Progenitor cell of endocrine pancreas (in vitro differentiated cells): Measurements from ENCODE around the gene RNFT2. TPM values are rescaled to one million over a fixed set of nuclear protein-coding genes. Genes with fewer than 3 reads are reported as not detected.

Source experiments
- DNase-seq: peaks from one replicate; pipeline ENCODE4 v3.0.0; 2021; ENCODE audit warnings: low spot score; ENCODE audit not compliant: unreplicated experiment
- H3K27ac Mint-ChIP-seq: 2 replicates; pipeline ENCODE4 v1.8.0; 2021; ENCODE audit warnings: mild to moderate bottlenecking, moderate library complexity, mixed read lengths
- H3K27me3 Mint-ChIP-seq: 2 replicates; pipeline ENCODE4 v1.8.0; 2021; ENCODE audit warnings: mixed read lengths
- H3K36me3 Mint-ChIP-seq: 2 replicates; pipeline ENCODE4 v1.8.0; 2022; ENCODE audit warnings: mixed read lengths; ENCODE audit not compliant: insufficient read depth
- H3K4me1 Mint-ChIP-seq: 2 replicates; pipeline ENCODE4 v1.8.0; 2021; ENCODE audit warnings: low read depth, mixed read lengths
- H3K4me3 Mint-ChIP-seq: 2 replicates; pipeline ENCODE4 v1.8.0; 2021; ENCODE audit warnings: low read depth, mild to moderate bottlenecking, moderate library complexity, mixed read lengths
- H3K9me3 Mint-ChIP-seq: 2 replicates; pipeline ENCODE4 v1.8.0; 2021; ENCODE audit warnings: low read depth, mixed read lengths
- CTCF ChIP-seq: fragments of 200-600 bp; sonication (generic); IDR thresholded peaks from one replicate; pipeline ENCODE4 v1.5.0; 2021; ENCODE audit warnings: antibody characterized with exemption, mild to moderate bottlenecking; ENCODE audit not compliant: unreplicated experiment
- long read RNA-seq: library from polyadenylated mRNA; unstranded; transcript quantifications from one replicate; pipeline ENCODE4 v2.0.0, GENCODE V29; 2020
- total RNA-seq: library from RNA; stranded (reverse); gene quantifications from 2 replicates; pipeline ENCODE4 v1.2.1, GENCODE V29; 2021

Gene RNFT2
- 31.6 and 32.1 TPM in 2 replicates for total RNA-seq
- long read RNA-seq, partial matches to known transcripts: 0 of 3 reads
- long read RNA-seq, other reads (novel, unspliced or antisense): 3 of 3 reads

- Mint-ChIP-seq H3K4me3 (peak within 1 kb of the TSS; percentile 97), H3K27ac (peak within 1 kb of the TSS; percentile 89), H3K36me3 (peaks cover 3% of the 10 kb centered on the region), H3K27me3 (no peaks in the 10 kb centered on the region), H3K4me1 (peaks cover 22% of the 10 kb centered on the region), H3K9me3 (no peaks in the 10 kb centered on the region)
- peak; percentile 99 for DNase-seq
- peak; percentile 44 for TF ChIP-seq CTCF
Measured at GRCh38 chr12:116737774-116738657, at the start of gene RNFT2, which contains the start of gene SPRING1. RNFT2 (plus strand) TSS chr12:116738315; CDS start chr12:116740498, 2,183 bp downstream. SPRING1 (minus strand) TSS chr12:116738069; CDS start chr12:116737900, 169 bp downstream.

- Mint-ChIP-seq H3K4me3 (no peak overlapping the region), H3K27me3 (peaks cover 23% of the 10 kb centered on the region), H3K4me1 (peaks cover 13% of the 10 kb centered on the region), H3K36me3 (no peaks in the 10 kb centered on the region), H3K9me3 (no peaks in the 10 kb centered on the region), H3K27ac (no peak overlapping the region)
- no peak for DNase-seq
- TF ChIP-seq CTCF: no peak
Measured at GRCh38 chr12:116689521-116689920, 48.6 kb upstream of the RNFT2 start.

GRCh38 chr12:116689979-116690744 is 48.0 kb upstream of the RNFT2 start:
- Mint-ChIP-seq H3K4me3 (no peak overlapping the region), H3K4me1 (peaks cover 19% of the 10 kb centered on the region), H3K27me3 (peaks cover 30% of the 10 kb centered on the region), H3K36me3 (no peaks in the 10 kb centered on the region), H3K9me3 (no peaks in the 10 kb centered on the region), H3K27ac (no peak overlapping the region)
- no peak for TF ChIP-seq CTCF
- no peak for DNase-seq

GRCh38 chr12:116691205-116691604 is 46.9 kb upstream of the RNFT2 start:
- H3K4me1 Mint-ChIP-seq: peaks cover 22% of the 10 kb centered on the region
- no peak overlapping the region for H3K27ac Mint-ChIP-seq
- no peak for DNase-seq
- H3K4me3 Mint-ChIP-seq: no peak overlapping the region
- H3K9me3 Mint-ChIP-seq: no peaks in the 10 kb centered on the region
- no peak for TF ChIP-seq CTCF
- no peaks in the 10 kb centered on the region for H3K36me3 Mint-ChIP-seq
- H3K27me3 Mint-ChIP-seq: peaks cover 35% of the 10 kb centered on the region

- Mint-ChIP-seq H3K4me3 (no peak overlapping the region), H3K9me3 (no peaks in the 10 kb centered on the region), H3K27me3 (peaks cover 38% of the 10 kb centered on the region), H3K4me1 (peaks cover 26% of the 10 kb centered on the region), H3K36me3 (no peaks in the 10 kb centered on the region), H3K27ac (no peak overlapping the region)
- no peak for DNase-seq
- no peak for TF ChIP-seq CTCF
Measured at GRCh38 chr12:116691636-116692035, 46.5 kb upstream of the RNFT2 start.
